NCI-H2196 (cell line): ENCODE data around the gene PRPF6.

ENCODE experiments used
- DNase-seq: peaks from one replicate; lab custom pipeline; 2025; ENCODE audit not compliant: unreplicated experiment; lab: John Stamatoyannopoulos, UW

PRPF6 gene

GRCh38 chr20:64032706-64033624 lies 52.0 kb downstream of the PRPF6 start:
- DNase-seq = no peak

DNA sequence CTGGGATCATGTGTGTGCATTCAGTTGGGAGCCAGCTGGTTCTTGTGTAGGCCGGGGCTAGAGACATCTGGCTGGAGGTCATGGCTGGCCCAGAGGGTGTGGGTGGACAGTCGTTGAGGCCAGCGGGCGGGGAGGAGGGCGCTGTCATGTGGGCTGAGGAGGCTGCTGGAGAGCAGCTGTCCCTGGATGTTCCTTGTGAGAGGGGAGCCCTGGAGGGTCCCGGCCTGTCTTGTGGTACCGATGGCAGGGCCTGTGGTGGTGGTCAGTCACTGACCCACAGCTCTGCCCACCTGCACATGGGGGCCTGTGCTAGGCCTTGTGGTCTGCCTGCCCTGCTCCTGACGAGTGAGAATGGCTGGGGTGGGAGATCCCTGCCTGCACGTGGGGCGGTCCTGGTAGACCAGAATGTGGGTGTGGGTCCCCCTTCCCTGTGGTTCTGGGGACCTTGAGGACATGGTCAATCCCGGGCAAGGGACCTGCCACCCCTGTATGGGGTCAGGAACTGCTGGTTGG lies 53.1 kb downstream of the PRPF6 start:
- no peak for DNase-seq

GRCh38 chr20:64035066-64035932 lies 54.4 kb downstream of the PRPF6 start:
- DNase-seq = no peak

GRCh38 chr20:64035933-64036345 lies 55.0 kb downstream of the PRPF6 start, which contains the start of gene C20orf204:
C20orf204 (plus strand) TSS chr20:64036182; CDS start chr20:64036324, 142 bp downstream.
- DNase-seq = no peak

DNA sequence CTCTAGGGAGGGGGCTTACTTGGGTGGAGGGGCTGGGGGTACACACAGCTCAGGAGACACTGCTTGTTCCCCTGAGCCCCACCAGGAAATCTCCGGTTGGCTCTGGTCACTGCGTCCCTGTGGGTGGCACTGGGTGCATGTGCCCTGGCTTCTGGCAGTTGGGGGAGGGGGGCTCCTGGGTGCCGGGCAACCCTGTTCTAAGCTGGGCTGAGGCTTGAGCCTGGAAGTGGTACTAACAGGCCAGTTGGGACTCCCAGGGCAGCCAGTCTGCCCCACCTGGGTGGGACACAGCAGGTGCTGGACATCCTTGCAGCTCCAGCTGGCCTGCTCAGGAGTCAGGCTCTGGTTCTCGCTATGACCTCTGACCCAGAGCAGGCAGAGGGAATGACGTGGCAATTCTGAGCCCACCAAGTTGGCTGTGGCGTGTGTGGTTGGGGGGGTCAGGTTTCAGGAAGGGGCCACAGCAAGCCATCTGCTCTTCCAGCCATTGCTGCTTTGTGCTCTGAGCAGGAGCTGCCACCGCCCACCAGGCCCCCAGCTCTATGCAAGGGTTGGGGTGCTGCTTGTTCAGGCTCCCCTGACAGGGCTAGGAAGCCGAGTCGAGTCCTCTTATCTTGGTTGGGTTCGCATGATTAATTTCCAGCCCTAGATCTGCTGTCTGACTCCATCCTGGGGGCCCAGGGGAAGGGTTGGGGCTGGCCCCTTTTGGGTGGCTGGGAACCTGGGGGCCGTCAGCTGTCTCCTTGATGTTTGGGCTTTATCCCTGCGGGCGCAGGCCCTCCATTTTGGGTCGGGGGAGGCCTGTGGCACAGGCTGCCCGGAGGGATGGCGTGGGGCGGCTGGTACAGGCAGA lies 55.6 kb downstream of the PRPF6 start:
- DNase-seq = no peak

GRCh38 chr20:64037199-64037497 lies 56.2 kb downstream of the PRPF6 start:
- no peak for DNase-seq

- DNase-seq = peak; percentile 69
These were observed 56.7 kb downstream of the PRPF6 start for GRCh38 chr20:64037498-64038213.

DNA sequence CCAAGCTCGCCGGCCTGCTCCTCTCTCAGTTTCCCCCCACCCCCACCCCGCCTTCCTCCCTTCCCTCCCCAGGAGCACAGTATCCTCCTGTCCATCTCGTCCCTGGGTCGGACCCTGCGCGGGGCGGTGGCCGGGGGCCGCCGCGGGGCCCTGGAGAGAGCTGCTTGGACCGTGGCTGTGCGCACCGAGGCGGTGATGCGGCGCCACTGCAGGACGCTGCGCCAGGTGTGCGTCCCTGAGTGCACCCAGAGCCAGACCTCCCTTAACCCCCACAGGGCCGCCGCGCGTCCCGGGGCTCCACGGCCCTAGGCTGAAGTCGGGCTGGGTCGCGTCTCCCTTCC lies 57.3 kb downstream of the PRPF6 start:
- peak; percentile 38 for DNase-seq

GRCh38 chr20:64038565-64039292 lies 57.8 kb downstream of the PRPF6 start:
- DNase-seq = peak; percentile 83

GRCh38 chr20:64039293-64040160 lies 58.6 kb downstream of the PRPF6 start:
- no peak for DNase-seq

- no peak for DNase-seq
These were observed 59.5 kb downstream of the PRPF6 start for GRCh38 chr20:64040231-64041039.

DNA sequence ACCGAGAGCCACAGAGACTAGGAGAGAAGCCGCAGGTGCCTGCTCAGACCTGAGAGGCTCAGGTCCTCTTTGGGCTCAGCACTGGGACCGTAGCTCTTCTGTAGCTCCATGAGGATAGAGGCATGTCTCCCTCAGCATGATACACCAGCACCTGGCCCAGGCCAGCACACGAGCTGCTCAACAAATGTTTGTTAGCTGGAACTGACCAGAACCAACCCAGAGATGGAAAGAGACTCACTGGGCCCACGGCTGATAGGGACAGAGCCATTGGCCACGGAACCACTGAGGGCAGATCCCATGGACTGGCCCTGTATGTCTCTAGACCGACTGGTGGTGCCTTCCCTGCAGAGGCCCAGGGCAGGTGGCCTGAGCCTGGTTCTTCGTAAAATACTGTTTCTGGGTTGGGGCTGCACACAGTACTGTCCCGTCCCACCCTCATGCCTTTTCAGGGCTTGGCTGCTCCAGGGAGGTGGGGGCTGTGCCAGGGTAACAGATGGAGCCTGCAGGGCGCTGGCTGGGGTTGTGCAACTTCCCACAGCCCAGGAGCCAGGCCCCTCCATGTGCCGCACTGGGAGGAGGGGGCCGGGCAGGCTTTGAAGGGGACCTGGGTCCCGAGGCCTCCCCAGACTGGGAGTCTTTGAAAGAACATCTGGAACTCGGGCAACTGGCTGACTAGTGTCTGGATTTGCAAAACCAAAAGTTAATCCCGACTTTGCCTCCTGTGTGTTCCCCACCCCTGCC lies 60.3 kb downstream of the PRPF6 start:
- DNase-seq = no peak

DNA sequence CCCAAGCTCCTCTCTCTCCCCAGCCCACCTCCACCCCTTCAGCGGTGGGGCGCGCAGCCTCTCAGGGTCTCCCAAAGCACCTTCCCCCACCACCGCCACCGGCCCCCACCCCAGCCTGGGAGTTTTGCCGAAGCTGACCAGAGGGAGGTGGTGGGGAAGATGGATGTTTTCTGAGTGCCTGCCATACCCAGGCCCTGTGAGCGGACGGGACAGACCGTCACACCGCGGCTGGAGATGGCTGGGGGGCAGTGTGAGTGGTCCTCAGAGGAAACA lies 60.8 kb downstream of the PRPF6 start:
- DNase-seq = no peak

GRCh38 chr20:64042054-64042781 lies 61.3 kb downstream of the PRPF6 start:
- peak; percentile 28 for DNase-seq

DNA sequence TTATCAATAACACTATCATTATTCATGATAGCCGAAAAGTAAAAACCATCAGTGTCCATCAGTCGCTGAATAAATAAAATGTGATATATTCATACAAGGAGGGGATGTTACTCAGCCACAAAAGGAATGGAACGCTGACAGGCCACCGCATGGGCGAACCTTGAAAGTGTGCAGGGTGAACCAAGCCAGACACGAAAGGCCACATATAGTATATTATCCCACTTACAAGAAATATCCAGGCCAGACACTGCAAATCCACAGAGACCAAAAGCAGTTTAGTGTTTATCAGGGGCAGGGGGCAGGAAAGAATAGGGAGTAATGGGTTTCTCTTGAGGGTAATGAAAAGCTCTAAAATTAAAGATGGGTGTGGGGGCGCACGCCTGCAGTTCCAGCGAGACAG lies 62.8 kb downstream of the PRPF6 start:
- DNase-seq = no peak

GRCh38 chr20:64044484-64045247 lies 63.7 kb downstream of the PRPF6 start:
- no peak for DNase-seq
